T47D (cell line): Measurements from ENCODE around the gene MPPE1.
"Not testable (repeated sequence)": the region's sequence is repeated elsewhere in the genome, so short reads cannot be mapped to it uniquely, and the experiment has no call there.

Experiments used
- DNase-seq, 2 experiments: peaks; one replicate each; pipeline versions ENCODE4 v3.0.0 to v3.0.0-alpha.2; 2011 to 2012; ENCODE audit warnings: low read depth in 1 of 2, low spot score in 1 of 2
- JUND ChIP-seq: IDR thresholded peaks from 2 replicates; pipeline ENCODE4 v1.6.1; 2012; ENCODE audit warnings: low read depth
- in situ Hi-C: cut with HindIII; loops from 2 replicates; pipeline ENCODE4 v1.10.0; 2016; ENCODE audit warnings: low sequenced_read_pairs, low pct_unique_long_range_greater_than_20kb

Gene MPPE1

DNA sequence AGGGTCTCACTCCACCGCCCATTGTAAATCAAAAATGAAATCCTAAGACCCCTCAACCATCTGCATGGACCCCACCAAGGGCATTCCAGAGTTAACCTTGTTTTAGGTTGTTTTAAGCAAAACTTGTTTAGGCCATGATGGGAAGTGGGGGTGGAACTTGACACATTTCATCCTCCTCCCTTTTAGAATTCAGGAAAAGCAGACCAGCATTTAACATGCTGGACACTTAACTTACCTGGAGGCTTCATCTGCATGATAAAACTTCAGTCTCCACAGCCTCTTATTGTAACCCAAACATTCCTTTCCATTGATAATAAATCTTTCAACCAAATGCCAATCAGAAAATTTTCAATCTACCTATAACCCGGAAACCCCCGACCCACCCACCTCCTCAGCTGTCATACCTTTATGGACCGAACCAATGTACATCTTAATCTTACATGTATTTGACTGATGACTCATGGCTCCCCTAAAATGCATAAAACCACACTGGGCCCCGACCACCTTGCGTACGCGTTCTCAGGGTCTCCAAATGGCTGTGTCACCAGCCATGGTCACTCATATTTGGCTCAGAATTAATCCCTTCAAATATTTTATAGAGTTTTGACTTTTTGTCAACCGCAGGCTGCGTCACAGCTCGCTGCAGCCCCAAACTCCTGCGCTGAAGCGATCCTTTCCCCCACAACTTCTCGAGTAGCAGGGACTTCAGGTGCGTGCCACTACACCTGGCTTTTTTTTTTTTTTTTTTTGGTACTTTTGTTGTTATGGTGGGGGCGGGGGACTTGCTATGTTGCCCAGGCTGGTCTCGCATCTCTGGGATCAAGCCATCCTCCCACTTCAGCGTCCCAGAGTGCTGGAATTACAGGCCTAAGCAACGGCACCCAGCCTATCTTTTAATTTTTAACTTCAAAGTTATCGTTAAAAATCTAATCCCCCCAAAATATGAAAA is 917 bp downstream of the MPPE1 start:
- in situ Hi-C loops: no loop called here

DNA sequence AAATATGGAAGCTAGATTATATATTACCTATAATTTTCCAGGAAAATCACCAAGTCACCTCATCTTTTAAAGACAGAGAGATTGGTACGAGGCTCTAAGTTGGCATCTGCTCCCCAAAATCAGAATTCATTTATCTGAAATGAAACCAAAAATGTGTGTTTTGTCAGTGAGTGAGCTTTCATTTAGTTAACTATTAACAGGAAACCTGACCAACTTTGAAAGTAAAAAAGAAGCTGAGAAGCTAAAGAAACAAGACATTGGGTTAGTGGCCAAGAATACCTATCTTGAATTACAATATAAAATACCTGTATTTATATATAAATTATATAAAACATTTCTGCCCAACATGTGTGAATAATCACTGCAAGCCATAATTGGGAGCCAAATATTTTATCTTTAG is 1.9 kb downstream of the MPPE1 start:
- no peak for TF ChIP-seq JUND
- DNase-seq: no peak
- in situ Hi-C loops: no loop called here

More for the DNA sequence above, 917 bp downstream of the MPPE1 start:
- no peak for TF ChIP-seq JUND
- no peak for DNase-seq

GRCh38 chr18:11905613-11906012 is 2.5 kb downstream of the MPPE1 start:
- no peak for TF ChIP-seq JUND
- in situ Hi-C loops: no loop called here
- no peak for DNase-seq

GRCh38 chr18:11902522-11903292 is 5.4 kb downstream of the MPPE1 start:
- no peak for DNase-seq
- no peak for TF ChIP-seq JUND
- in situ Hi-C loops: no loop called here

DNA sequence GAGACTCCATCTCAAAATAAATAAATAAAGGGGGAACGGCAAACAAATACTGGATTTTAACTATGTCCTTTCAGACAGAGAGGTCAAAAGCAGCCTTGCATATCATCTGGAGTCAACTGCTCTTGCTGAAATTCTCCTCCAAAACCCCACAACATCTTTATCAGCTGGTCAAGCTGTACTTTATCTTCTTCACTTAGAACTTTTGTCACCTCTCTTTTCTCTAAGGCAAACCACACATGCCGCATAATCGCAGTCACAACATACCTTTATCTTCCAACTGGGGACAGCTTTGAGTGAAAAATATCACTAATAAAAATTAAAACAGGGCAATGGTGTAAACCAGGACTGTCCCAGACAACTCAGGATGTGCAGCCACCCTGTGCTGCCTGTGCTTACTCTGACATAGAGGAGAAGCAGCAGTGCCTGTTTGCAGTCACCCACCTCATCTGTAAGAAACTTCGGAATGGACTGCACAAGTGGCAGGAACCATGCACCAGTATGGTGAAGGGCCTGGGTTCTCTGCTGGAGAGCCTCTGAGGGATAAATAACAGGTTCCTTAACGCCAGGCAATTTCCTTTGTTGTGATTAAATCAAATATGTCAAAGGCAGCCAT is 6.2 kb downstream of the MPPE1 start:
- no peak for DNase-seq
- in situ Hi-C loops: no loop called here
- TF ChIP-seq JUND: no peak

DNA sequence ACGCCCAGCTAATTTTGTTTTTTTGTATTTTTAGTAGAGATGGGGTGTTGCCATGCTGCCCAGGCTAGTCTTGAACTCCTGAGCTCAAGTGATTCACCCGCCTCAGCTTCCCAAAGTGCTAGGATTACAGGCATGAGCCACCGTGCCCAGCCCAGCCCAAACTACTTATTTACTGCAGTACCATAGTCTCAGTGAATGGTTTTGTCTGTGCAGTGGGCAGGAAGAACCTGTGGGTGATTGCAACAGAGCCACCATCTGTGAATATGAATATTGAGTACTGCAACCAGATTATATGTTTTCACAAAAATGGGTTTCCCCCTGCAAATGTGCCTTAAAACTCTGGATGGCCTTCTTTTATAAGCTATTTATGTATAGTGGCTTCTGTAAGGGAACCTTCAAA is 9.1 kb downstream of the MPPE1 start:
- DNase-seq: no peak
- in situ Hi-C loops: no loop called here
- no peak for TF ChIP-seq JUND

DNA sequence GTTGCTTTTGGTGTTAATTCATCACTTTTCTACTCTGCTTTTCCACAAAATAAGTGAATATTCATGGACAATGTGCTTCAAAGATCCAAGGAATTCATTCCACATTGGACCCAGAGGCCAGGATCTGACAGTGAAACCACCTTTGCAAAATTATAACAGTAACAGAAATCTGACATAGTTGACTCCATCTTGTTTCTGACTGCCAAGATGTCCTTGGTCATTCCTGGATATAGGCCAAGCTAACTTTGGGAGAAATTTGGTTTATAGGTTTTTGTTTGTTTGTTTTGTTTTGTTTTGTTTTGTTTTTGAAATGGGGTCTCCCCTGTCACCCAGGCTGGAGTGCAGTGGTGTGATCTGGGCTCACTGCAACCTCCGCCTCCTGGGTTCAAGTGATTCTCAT is 10.3 kb downstream of the MPPE1 start:
- TF ChIP-seq JUND: no peak
- in situ Hi-C loops: no loop called here
- no peak for DNase-seq

DNA sequence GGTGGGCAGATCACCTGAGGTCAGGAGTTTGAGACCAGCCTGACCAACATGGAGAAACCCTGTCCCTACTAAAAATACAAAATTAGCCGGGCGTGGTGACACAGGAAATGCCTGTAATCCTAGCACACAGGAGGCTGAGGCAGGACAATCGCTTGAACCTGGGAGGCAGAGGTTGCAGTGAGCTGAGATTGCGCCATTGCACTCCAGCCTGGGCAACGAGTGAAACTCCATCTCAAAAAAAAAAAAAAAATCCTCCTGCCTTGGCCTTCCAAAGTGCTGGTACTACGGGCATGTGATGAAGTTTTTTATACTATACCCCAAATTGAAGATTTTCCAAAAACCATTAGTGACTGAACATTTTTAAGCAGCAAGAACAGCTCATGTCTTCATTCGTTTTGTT is 15.7 kb downstream of the MPPE1 start:
- DNase-seq, in situ Hi-C loops: not testable (repeated sequence)

DNA sequence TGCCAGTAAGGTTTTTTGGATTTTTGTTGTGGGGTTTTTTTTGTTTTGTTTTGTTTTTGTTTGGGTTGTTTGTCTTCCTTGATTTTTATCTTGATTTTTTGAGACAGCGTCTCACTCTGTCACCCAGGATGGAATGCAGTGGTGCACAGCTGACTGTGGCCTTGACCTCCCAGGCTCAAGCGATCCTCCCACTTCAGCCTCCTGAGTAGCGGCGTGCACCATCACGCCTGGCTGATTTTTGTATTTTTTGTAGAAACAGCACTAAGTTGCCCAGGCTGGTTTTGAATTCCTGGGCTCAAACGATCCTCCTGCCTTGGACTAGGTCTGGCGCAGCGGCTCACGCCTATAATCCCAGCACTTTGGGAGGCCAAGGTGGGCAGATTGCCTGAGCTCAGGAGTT is 16.4 kb downstream of the MPPE1 start:
- TF ChIP-seq JUND: no peak
- in situ Hi-C loops: no loop called here

GRCh38 chr18:11889284-11889683 is 18.8 kb downstream of the MPPE1 start:
- TF ChIP-seq JUND: no peak
- DNase-seq: no peak
- in situ Hi-C loops: no loop called here

More for the DNA sequence above, 16.4 kb downstream of the MPPE1 start:
- no peak for DNase-seq

- in situ Hi-C loops: no loop called here
- DNase-seq: no peak
- no peak for TF ChIP-seq JUND
These were observed 19.4 kb downstream of the MPPE1 start for GRCh38 chr18:11888726-11889125.

DNA sequence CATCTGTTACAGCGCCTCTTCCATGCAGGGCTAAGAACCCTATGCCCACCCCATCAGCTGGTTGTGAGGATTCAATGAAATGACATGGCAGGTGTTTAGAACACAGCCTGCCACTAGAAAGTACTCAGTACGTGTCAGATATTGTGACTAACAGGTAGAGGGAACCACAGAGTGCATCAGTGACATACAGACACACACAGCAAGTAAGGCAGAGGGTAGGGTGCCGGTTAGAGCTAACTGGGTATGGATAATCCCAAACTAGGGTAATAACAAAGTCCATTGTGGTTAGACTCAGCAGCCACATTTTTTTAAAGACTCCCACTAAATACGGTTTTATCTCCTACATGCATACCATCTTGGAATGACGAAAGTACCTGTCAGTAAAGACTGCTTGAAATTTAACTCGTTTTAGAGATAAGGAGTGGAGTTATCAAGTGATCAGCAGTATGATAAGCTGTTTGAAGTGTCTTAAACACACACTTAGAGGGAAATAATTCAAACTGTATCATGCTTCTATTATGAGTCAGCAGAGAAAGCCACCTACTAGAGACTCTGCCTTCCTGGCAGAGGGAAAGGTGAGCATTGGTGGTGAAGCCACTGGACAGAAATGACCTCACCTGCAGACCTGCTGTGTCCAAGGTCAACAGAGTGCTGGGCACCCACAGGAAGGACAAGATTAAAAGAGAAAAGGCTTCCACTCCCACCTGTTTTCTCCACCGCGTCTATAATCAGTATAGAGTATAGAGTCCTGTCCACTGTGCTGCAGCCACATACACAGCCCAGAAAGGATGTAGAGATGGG is 20.6 kb downstream of the MPPE1 start:
- in situ Hi-C loops: no loop called here
- no peak for TF ChIP-seq JUND
- no peak for DNase-seq
